ENCODE data around the gene METRNL.
"Not testable (repeated sequence)": the region's sequence is repeated elsewhere in the genome, so short reads cannot be mapped to it uniquely, and the experiment has no call there.

Gene METRNL

DNA sequence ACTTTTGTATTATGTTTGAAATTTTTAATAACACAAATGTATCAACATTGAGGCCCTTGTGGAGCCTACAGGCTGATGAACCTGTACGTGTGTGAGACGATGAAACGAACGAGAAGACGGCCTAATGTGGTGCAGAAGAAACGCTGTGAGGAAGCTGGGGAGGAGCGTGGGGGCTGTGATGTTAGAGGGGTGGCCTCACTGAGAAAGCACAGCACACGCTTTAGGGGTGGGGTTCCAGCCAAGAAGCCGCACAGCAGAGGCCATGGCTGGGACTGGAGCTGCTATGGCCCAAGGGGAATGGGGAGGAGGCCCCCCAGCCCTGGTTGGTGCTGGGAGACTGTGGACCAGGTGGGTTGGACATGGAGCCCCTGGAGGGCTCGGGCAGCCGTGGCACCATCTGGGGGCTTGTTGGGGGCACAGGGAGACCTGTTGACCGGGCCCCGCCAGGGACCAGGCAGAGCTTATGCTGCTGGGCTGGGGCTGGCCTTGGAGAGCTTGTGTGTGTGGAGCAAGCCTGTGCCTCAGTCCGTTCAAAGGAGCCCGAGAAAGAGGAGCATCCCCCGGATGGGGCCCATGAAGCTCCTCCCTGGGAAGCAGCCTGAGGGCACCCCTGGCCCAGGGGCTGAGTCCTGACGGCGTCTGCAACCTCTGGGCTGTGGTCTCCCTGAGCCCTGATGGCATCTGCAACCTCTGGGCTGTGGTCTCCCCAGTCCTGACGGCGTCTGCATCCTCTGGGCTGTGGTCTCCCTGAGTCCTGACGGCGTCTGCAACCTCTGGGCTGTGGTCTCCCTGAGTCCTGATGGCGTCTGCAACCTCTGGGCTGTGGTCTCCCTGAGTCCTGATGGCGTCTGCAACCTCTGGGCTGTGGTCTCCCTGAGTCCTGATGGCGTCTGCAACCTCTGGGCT, 44.7 kb downstream of the METRNL start:
- no peak for DNase-seq (ENCODE audit: low spot score)

DNA sequence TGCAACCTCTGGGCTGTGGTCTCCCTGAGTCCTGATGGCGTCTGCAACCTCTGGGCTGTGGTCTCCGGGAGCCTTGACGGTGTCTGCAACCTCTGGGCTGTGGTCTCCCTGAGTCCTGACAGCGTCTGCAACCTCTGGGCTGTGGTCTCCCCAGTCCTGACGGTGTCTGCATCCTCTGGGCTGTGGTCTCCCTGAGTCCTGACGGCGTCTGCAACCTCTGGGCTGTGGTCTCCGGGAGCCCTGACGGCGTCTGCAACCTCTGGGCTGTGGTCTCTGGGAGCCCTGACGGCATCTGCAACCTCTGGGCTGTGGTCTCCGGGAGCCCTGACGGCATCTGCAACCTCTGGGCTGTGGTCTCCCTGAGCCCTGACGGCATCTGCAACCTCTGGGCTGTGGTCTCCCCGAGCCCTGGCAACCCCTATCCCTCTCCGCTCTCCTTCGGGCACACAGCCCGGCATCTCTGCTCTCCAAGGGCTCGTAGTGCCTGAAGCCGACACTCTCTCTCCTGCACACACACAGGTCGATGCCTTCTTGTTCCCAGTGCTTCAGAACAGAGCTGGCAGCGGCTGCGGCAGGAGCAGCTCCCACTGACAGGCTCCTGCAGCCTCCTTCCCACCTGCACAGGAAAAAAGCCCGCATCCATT, 45.6 kb downstream of the METRNL start:
- no peak for DNase-seq (ENCODE audit: low spot score)

DNA sequence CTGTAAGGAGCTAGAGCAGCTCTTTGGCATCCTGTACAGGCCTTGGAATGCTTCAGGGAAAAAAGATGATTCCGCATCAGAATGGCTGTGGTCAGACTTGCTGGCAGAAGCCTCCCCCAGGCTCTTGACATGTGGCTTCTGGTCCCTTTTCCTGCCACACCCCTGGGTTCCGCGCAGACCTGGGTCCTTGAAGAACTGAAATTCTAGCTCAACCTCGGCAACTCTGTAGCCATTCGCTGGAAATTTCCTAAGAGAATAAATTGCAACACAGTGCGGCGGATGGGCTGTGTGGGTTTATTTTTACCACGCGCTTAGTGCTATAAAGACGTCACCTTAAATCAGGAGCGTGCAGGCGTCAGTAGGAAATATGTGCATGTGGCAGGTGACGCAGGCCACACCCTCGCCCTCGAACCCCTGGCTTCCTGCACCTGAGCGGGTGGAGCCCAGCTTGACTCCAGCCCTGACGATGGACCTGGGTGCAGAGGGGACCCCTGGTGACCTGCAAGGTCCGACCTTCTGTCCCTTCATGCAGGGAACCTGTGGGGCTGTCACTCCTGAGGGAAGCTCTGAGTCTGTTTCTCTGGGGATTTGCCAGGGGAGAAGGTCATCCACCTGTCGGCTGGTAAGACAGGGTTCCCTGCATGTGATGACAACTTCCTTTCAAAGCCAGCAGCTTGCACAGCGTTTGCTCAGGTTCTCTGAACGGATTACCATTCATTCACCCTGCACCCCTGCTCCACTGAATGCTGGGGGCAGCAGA, 46.3 kb downstream of the METRNL start:
- no peak for DNase-seq (ENCODE audit: low spot score)

DNA sequence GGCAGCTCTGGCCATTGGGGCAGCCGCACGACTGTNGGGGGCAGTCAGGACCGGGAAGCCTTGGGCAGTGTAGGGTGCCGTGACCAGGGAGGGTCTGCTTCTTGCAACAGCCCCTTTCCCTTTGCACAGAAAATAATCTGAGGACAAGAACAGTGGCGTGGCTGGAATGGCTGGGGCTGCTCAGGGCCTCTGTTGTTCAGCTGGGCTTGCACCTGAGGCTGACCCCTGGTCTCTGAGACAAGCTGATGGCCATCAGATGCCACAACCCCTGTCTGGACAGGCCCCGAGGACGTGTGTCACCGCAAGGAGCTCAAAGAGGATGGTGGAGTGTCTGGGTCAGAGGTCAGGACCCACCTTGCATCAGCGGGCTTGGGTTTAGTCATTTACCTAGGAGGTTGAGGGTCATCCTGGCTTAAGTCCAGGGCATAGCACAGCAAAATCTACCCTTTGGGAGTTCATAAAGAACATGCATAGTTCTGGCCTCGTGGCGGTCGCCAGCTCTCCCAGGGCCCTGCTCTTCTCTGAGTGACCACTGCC, 46.9 kb downstream of the METRNL start:
- no peak for DNase-seq (ENCODE audit: low spot score)

DNA sequence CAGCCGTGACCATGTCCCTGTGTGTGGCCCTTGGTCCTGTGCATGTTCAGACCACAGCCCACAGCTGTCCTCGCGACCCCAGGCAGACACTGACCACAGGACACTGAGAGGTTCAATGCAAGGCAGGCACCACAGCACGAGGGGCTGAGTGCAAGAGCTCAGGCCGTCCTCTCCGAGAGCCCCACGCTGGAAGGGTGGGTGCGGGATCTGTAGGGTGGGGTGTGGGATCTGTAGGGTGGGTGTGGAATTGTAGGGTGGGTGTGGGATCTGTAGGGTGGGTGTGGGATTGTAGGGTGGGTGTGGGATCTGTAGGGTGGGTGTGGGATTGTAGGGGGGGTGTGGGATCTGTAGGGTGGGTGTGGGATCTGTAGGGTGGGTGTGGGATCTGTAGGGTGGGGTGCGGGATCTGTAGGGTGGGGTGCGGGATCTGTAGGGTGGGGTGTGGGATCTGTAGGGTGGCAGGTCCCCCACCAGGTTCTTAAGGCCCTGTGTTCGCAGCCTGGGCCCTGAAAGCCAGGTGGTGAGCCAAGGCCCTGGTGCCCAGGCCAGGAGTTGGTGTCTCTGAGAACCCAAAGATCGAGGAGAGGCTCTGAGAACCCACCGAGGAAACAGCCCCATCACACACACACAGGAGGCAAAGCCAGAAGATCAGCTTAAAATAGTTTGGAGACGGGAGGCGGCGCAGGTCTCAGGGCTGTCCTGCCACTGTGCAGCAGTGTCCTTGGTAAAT, 48.2 kb downstream of the METRNL start:
- DNase-seq (ENCODE audit: low spot score), result no peak

DNA sequence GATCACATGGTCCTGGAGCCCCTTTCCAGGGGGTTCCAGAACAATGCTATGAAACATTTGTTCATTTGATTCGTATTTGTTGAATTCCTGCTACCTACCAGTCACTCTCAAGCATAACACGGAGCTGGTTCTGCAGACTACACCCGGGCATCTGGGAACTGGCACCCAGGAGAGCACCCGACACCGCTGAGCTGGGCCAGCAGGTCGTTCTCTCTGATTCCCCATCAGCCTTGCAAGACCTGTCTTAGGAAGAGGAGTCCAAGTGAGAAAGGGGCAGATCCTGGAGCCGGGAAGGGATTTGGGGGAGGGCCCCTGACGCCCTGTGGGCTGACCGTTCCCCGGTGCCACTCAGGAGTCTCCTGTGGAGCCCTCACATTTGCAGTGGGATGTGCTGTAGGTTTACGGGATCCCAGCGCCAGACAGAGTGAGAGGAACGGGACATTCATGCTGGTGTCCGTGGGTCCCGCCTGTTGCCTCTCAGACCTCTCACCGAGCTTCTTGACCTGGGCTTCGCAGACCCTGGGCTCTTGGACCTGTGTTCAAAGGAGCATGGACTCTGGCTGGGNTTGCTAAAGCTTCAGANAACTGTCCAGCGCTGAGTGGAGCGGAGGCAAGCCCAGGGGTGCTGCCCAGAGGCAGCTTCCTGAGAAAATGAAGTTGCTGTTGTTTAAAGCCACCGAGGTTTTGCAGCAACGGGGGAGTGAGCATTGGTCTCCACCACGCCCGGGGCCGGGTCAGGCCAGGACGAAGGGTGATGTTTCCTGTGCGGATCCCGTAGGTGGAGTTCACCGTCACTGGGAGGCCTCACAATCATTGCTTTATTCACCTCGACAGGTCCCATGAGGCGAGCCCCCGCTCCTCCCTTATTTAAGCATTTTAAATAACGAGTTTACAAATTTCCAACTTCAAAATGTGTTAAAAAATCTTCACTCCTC, 49.2 kb downstream of the METRNL start:
- no peak for DNase-seq (ENCODE audit: low spot score)

DNA sequence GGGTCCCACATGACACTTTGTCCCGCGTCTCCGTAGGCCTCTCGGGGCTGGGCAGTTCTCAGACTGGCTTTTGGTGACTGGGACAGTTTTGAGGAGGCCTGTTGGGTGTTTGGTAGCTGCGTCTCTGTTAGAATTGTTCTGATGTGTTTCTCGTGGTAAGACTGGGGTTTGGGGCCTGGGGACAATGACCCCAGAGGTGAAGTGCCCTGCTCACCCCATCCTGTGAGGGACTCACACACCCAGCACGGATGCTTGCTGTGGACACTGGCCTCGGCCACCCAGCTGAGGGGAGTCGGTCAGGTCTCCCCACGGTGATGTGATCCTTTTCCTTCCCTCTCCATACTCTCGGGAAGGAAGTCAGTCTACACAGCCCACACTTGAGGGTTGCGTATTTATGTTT, 50.3 kb downstream of the METRNL start:
- DNase-seq (ENCODE audit: low spot score), result no peak

DNA sequence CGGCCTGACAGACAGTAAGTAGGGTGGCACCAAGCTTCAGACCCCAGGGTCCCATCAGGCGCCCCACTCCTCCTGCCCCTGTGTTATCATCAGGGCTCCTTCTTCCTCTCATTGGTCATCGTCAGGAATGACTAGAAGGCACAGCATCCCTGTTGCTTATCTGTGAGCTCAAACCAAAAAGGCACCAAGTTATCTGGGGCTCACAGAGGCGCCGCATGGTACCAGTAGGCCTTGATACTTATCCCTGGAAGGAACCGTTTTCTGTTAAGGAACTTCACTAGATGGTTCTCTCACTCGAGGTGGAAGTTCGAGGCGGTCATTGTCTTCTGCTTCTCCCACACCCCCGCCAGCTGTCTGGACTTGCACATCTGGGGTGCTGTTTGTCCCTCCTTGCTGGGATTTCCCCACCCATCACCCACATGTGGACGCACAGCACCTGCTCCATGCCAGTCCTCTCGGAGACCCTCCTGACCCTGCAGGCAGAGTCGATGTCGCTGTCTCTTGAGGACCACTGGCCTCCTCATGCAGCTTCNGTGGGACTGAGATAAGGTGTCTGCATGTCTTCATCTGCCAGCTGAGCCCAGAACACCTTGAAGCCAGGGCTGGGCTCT, 52.1 kb downstream of the METRNL start:
- DNase-seq (ENCODE audit: low spot score), result no peak

DNA sequence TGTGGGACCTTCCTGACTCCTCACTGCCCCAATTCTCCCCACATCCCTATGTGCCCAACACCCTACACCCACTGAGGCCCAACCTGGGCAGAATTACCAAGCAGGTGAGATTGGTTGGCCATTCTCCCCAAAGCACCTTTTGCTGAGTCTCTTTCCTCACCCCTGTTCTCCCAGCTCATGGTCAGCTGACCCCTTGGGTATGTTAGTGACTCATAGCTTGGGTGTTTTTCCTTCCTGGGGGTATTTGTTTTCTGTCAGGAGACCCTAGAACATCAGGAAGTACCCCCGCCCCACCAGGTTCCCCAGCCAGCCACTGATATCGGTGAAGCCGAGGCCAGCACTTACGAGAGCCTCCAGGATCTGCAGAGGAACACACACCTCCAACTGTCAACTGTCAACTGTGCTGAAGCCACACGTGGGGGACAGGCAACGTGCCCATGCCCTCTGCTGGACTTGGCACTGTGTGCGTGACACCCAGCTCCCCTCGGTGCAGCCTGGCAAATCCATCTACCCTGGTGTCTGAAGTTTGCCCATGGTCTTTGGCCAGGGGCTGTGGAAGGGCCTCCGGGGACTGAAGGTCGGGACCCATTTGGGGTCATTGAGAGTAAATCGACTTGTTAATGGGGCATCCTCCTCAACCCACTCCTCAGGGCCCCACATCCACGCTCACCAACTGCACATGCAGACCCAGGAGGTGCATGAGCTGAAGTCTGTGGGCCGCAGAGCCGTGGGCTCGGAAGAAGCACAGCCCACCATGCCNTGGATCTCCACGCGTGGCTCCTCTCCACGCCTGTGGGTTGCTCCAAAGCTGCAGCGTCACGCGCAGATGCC, 53.1 kb downstream of the METRNL start:
- DNase-seq (ENCODE audit: low spot score), result no peak

DNA sequence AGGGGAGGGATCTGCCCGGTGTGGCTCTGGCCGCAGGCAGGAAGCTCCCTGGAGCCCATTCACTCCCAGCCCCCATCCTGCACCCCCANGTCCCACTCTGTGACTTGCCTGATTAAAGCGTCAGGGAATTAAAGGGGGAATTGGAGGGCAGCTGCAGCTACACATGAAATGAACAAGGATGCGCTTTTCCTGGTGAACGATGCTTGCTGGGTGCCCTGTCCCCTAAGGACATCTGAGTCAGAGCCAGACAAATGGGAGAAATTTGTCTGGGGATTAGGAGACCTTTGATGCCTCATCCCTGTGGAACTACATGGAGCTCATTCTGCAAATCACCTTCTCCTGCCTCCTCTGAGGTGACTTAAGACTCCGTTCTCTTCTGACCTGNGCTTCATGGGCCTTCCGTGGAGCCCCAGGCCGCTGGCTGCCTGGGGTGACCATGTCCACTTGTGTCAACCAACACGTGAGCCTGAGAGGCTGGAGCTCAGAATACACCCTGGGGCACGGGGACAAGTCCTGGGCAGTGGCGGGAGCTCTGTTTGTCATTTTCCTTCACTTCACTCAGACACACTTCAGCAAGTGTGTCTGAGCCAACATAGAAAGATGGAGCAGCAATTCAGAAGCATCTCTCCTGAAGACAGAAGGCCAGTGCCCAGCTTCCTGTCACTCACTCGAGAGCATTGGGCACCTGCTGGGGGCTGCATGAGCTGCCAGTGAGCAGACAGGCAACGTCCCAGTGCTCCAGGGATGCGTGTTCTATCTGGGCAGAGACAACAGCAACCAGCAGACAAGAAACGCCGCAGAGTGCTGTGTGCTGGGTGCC, 54.1 kb downstream of the METRNL start:
- DNase-seq (ENCODE audit: low spot score), result no peak

DNA sequence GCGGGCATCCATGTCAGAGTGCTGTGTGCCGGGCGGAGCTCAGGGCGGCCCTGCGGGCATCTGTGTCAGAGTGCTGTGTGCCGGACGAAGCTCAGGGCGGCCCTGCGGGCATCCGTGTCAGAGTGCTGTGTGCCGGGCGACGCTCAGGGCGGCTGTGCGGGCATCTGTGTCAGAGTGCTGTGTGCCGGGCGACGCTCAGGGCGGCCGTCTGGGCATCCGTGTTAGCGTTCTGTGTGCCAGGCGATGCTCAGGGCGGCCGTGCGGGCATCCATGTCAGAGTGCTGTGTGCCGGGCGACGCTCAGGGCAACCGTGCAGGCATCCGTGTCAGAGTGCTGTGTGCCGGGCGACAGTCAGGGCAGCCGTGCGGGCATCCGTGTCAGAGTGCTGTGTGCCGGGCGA, 55.0 kb downstream of the METRNL start:
- not testable (repeated sequence) for DNase-seq (ENCODE audit: low spot score)

DNA sequence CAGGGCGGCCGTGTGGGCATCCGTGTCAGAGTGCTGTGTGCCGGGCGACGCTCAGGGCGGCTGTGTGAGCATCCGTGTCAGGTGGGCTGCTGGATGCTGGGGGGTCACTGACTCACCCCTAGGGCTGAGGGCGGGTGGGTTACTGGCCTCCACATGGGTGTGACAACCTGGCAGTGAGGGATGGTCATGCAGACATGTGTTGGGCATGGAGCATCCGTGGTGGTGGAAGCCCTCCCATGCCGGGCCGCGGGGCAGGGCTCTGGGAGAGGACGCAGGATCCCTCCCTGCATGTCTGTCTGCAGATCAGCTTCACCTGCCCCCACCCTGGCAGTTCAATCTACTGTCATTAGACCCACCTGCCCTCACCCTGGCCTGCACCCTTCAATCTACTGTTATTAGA, 56.3 kb downstream of the METRNL start:
- DNase-seq (ENCODE audit: low spot score), result no peak

DNA sequence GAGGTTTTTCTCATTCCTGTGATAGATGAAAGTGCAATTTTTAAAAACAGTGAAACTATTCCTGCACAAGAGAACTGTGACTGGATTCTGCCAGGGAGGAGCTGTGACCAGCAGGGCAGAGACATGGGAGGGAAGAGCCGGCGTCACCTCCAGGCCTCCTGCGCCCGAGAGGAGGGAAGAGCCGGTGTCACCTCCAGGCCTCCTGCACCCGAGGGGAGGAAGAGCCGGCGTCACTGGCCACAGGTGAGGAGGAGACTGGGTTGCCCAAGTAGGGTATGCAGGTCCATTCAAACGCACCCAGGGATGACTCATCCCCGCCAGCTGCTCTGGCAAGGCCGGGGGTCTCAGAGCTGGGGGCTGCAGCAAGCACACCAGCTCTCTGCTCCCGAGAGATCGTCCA, 56.7 kb downstream of the METRNL start:
- DNase-seq (ENCODE audit: low spot score), result no peak

DNA sequence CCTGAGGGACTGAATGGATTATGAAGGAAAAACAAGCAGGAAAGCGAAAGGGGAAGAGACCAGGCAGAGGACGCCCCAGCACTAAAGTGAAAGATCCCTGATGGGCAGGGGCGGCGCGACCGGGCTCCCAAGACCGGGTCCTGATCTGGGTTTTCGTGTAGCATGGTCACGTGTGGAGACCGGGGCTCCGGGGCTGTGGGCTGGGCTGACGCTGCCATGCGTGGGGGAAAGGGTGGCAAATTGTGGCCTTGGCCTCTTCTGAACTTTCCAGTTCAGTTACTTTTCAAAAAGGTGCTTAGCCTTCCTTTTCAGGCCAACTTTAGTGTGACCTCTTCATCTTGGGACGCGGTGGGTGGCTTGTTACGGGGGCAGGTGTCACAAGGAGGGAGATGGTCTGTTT, 57.5 kb downstream of the METRNL start:
- DNase-seq (ENCODE audit: low spot score), result no peak

DNA sequence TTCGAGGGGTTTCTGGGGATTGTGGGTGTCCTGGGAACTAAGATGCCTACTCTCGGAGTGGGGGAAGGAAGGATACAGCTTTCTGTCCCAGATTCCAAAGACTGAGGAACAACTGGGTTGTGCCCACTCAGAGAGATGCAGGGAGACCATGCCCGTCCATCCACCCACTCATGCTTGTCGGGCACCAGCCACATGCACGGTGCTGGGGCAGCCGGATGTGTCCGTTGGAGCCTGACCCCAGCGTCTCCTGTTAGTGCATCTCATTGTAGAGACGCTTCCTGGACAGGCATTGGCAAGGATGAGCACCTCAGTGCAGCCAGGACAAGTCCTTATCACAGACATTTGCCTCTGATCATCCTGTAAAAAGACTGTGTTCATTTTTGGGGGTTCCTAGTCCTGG, 58.1 kb downstream of the METRNL start:
- DNase-seq (ENCODE audit: low spot score), result no peak

DNA sequence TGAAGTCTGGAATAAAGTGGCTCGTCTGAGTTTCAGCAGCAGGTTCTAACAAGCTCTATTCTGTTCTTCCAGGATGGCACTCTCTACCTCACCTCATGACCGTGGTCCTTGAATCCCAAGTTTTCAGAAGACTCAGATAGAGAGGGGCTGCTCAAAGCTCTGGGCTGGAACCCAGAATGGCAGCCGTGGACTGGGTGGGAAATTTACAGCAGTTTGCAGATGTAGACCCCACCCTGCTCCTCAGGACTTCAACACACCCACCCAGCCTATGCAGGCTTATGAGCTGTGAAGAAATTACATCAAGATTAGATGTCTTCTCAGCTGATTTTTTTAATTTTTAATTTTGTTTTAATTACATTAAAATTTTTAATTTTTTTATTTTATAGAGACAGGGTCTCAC, 59.4 kb downstream of the METRNL start:
- DNase-seq (ENCODE audit: low spot score), result no peak

DNA sequence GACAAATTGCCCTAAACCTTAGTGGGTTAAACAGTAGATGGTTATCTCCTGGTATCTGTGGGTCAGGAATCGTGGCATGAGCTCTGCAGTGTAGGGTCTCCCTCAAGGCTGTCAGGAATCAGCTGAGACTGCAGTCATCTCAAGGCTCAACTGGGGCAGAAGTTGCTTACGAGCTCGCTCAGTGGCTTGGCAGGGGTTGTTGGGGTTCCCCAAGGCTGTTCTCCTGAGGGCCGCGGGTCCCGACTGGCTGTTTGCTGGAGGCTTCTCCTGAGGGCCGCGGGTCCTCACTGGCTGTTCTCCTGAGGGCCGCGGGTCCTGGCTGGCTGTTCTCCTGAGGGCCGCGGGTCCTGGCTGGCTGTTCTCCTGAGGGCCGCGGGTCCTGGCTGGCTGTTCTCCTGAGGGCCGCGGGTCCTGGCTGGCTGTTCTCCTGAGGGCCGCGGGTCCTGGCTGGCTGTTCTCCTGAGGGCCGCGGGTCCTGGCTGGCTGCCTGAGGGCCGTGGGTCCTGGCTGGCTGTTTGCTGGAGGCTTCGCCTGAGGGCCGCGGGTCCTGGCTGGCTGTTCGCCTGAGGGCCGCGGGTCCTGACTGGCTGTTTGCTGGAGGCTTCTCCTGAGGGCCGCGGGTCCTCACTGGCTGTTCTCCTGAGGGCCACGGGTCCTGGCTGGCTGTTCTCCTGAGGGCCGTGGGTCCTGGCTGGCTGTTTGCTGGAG, 60.3 kb downstream of the METRNL start:
- not testable (repeated sequence) for DNase-seq (ENCODE audit: low spot score)

DNA sequence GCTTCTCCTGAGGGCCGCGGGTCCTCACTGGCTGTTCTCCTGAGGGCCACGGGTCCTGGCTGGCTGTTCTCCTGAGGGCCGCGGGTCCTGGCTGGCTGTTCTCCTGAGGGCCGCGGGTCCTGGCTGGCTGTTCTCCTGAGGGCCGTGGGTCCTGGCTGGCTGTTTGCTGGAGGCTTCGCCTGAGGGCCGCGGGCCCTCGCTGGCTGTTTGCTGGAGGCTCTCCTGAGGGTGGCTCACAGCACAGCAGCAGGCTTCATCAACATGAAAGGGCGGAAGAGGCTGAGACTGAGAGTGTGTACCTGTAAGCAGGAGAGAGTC, 60.8 kb downstream of the METRNL start:
- not testable (repeated sequence) for DNase-seq (ENCODE audit: low spot score)
